Lung (tissue), 12 donors: Measurements from ENCODE around the gene APH1B. TPM values are rescaled to one million over a fixed set of nuclear protein-coding genes. Genes with fewer than 3 reads are reported as not detected.

Experiments used
- ATAC-seq: fragments of 200-7000 bp; cut with Tn5 transposase; one replicate; pipeline ENCODE4 v1.9.1; 2020; ENCODE audit warnings: moderate number of reproducible peaks; ENCODE audit not compliant: insufficient read depth, low FRiP score
- DNase-seq, 3 donors: peaks; one replicate each; pipeline ENCODE4 v3.0.0-alpha.2; 2013 to 2017
- H3K27ac ChIP-seq, 2 donors: one replicate each; pipeline ENCODE4 v1.5.1; 2013; ENCODE audit warnings: mild to moderate bottlenecking in 2 of 2, moderate library complexity in 2 of 2, control low read depth in 1 of 2, inconsistent platforms in 1 of 2, low read depth in 1 of 2, low read length in 1 of 2
- H3K27me3 ChIP-seq, 3 donors: one replicate each; pipeline ENCODE4 v1.5.1; 2013; ENCODE audit warnings: low read length in 2 of 3; ENCODE audit not compliant: control insufficient read depth in 3 of 3, insufficient read depth in 3 of 3
- H3K36me3 ChIP-seq, 4 donors: one replicate each; pipeline ENCODE4 v1.5.1; 2013; ENCODE audit warnings: low read length in 4 of 4, mild to moderate bottlenecking in 1 of 4, moderate library complexity in 1 of 4; ENCODE audit not compliant: control insufficient read depth in 4 of 4, insufficient read depth in 4 of 4
- H3K4me1 ChIP-seq, 5 donors: one replicate each; pipeline ENCODE4 v1.5.1; 2013; ENCODE audit warnings: low read length in 5 of 5, mild to moderate bottlenecking in 2 of 5, moderate library complexity in 1 of 5; ENCODE audit not compliant: control insufficient read depth in 5 of 5, insufficient read depth in 5 of 5
- H3K4me3 ChIP-seq: one replicate; pipeline ENCODE4 v1.5.1; 2013; ENCODE audit warnings: mild to moderate bottlenecking, control low read depth, moderate library complexity
- H3K9ac ChIP-seq, 2 donors: one replicate each; pipeline ENCODE4 v1.5.1; 2013; ENCODE audit warnings: low read length in 2 of 2, control low read depth in 1 of 2; ENCODE audit not compliant: insufficient read depth in 1 of 2
- H3K9me3 ChIP-seq, 4 donors: one replicate each; pipeline ENCODE4 v1.5.1; 2013; ENCODE audit warnings: low read length in 3 of 4, mild to moderate bottlenecking in 1 of 4, moderate library complexity in 1 of 4; ENCODE audit not compliant: control insufficient read depth in 4 of 4, insufficient read depth in 3 of 4
- WGBS, 2 donors: extraction: QIAGEN DNeasy Blood & Tissue Kit; methylation state at CpG; one replicate each; pipeline ENCODE4 v1.1.7; 2013; 5-methylcytosine and 5-hydroxymethylcytosine counted together
- polyA plus RNA-seq, 2 donors: library from polyadenylated mRNA; stranded (reverse); fragments of 200-250 nt; gene quantifications; one replicate each; pipeline ENCODE4 v1.2.1, GENCODE V29; 2013
- total RNA-seq, 2 donors: library from RNA; depleted of rRNA in 1 of 2; stranded (reverse); fragments of >200 nt in 1 of 2; gene quantifications; one replicate each; pipeline ENCODE4 v1.2.1, GENCODE V29; 2014 to 2021
- TF ChIP-seq, protein P1 (sequence below): IDR thresholded peaks from 2 replicates; pipeline ENCODE4 v1.5.1; 2012; ENCODE audit warnings: mild to moderate bottlenecking; ENCODE audit errors: control extremely low read depth, extremely low read depth
- donor health status: control.
- donor health status: control.
- donor health status: Bipolar disorder and iron deficiency.
- donor health status: healthy.
- donor health status: DM: yes; HTN: yes; CAD: no.

The APH1B gene
- total and polyA plus RNA-seq, 4 donors: 17.5 to 29.9 (median 21.9) TPM

DNA sequence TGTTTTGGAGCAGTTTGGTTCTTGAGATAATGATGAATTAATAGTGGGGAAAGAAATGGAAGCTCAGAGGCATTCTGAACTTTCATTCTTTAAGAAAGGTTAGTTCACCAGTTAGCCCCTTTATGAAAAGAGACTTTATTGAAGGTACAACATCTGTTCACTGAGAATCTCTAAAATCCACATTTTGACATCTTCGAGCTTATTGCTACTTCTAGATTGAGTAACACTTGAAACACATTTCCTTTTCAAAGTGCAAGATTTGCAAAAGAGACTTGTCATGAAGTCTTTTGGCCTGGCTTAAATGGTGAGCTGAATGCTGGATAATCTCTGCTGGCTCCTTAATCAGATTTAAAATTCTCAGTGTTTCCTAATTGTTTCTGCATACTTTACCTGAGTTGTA, 45.7 kb upstream of the APH1B start:
- Histone ChIP-seq H3K4me3 (no peak overlapping the region), H3K27ac (no peak overlapping the region), H3K36me3 (peaks cover 0 to 4% (median 0%) of the 10 kb centered on the region in 4 donors), H3K4me1 (peaks cover 5 to 43% (median 17%) of the 10 kb centered on the region in 5 donors), H3K27me3 (no peaks in the 10 kb centered on the region), H3K9me3 (no peaks in the 10 kb centered on the region), H3K9ac (peak overlapping the region in 1 of 2 donors; percentile 2)
- ATAC-seq (no peak), DNase-seq (peak in 2 of 3 donors; percentile 56 to 67)
- WGBS, 2 donors: 9 to 35% methylated on average over 1 of the region's 1 CpG
- TF ChIP-seq, protein P1, sequence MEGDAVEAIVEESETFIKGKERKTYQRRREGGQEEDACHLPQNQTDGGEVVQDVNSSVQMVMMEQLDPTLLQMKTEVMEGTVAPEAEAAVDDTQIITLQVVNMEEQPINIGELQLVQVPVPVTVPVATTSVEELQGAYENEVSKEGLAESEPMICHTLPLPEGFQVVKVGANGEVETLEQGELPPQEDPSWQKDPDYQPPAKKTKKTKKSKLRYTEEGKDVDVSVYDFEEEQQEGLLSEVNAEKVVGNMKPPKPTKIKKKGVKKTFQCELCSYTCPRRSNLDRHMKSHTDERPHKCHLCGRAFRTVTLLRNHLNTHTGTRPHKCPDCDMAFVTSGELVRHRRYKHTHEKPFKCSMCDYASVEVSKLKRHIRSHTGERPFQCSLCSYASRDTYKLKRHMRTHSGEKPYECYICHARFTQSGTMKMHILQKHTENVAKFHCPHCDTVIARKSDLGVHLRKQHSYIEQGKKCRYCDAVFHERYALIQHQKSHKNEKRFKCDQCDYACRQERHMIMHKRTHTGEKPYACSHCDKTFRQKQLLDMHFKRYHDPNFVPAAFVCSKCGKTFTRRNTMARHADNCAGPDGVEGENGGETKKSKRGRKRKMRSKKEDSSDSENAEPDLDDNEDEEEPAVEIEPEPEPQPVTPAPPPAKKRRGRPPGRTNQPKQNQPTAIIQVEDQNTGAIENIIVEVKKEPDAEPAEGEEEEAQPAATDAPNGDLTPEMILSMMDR: no peak

GRCh38 chr15:63232405-63232804, 45.0 kb upstream of the APH1B start:
- TF ChIP-seq, protein P1: no peak
- 32 to 38% methylated on average over 4 of the region's 4 CpGs for WGBS, 2 donors
- H3K27me3 ChIP-seq: no peaks in the 10 kb centered on the region
- ATAC-seq (no peak), DNase-seq (peak in 1 of 3 donors; percentile 31)
- H3K36me3 ChIP-seq: peaks cover 0 to 4% (median 0%) of the 10 kb centered on the region in 4 donors
- no peak overlapping the region for H3K4me3 ChIP-seq
- no peak overlapping the region for H3K27ac ChIP-seq
- no peak overlapping the region for H3K9ac ChIP-seq
- H3K4me1 ChIP-seq: peaks cover 5 to 43% (median 17%) of the 10 kb centered on the region in 5 donors
- H3K9me3 ChIP-seq: no peaks in the 10 kb centered on the region

DNA sequence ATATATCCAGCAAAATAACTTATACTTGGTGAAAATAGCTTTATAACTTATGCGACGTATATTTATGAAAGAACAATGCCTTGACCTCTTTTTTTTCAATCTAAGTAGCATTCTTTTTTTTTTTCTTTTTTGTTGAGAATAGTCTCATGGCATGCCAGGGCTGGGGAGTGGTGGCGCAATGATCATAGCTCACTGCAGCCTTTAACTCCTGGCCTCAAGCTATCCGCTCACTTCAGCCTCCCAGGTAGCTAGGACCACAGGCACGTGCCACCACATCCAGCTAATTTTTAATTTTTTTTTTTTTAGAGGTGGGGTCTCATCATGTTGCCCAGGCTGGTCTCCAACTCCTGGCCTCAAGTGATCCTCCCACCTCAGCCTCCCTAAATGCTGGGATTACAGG, 44.5 kb upstream of the APH1B start:
- peaks cover 5 to 43% (median 17%) of the 10 kb centered on the region in 5 donors for H3K4me1 ChIP-seq
- 88% methylated on average over 5 of the region's 5 CpGs for WGBS, 2 donors
- DNase-seq (peak in 1 of 3 donors; percentile 36), ATAC-seq (no peak)
- H3K27ac ChIP-seq: no peak overlapping the region
- no peaks in the 10 kb centered on the region for H3K27me3 ChIP-seq
- no peak overlapping the region for H3K9ac ChIP-seq
- TF ChIP-seq, protein P1: no peak
- peaks cover 0 to 2% (median 0%) of the 10 kb centered on the region in 4 donors for H3K36me3 ChIP-seq
- H3K9me3 ChIP-seq: no peaks in the 10 kb centered on the region
- no peak overlapping the region for H3K4me3 ChIP-seq
